GM03348 (cell line): ENCODE measurements around the gene USP31.

Source experiments
- DNase-seq: peaks from one replicate; pipeline ENCODE4 v3.0.0; 2012; ENCODE audit warnings: low spot score

Gene USP31

DNA sequence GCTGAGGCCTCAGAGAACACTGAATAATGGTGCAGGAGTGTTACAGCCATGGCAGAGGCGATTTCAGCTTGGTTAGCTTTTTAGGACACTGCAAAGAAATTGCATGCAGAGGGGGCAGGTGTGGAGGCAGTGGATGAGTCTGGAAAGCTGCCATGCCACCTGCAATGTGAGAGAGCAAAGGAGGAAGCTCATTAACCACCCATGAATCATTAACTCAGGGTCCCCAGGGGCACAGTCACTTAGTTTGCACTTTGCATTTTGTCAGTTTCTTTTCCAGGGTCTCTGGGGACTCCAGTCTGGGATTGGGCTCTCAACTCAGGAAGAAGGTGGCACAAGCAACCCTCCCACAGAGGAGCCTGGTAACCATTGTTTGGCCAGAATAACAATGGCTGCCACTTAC lies 132.9 kb downstream of the USP31 start:
- no peak for DNase-seq

DNA sequence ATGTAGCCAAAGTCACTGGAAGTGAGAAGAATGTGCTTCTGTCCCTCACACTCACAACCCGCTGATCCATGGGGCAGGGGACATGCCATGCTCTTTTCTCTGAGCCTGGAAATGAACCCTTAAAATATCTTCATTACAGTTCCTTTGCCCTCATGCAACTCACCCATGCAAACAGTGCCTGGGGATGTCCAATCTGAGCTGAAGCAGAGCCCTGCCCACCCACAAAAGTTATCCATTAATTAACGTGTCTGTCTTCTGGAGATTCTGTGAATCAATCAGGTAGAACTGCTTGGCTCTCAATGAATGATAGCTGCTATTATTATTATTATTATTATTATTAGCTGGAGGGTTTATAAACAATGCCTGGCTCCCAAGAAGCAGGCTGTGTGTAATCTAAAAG lies 133.7 kb downstream of the USP31 start:
- DNase-seq: no peak

GRCh38 chr16:23014592-23014991 lies 134.7 kb downstream of the USP31 start:
- no peak for DNase-seq
